ENCODE results near the gene COMMD4.
"Not testable (repeated sequence)": the region's sequence is repeated elsewhere in the genome, so short reads cannot be mapped to it uniquely, and the experiment has no call there.

The COMMD4 gene

DNA sequence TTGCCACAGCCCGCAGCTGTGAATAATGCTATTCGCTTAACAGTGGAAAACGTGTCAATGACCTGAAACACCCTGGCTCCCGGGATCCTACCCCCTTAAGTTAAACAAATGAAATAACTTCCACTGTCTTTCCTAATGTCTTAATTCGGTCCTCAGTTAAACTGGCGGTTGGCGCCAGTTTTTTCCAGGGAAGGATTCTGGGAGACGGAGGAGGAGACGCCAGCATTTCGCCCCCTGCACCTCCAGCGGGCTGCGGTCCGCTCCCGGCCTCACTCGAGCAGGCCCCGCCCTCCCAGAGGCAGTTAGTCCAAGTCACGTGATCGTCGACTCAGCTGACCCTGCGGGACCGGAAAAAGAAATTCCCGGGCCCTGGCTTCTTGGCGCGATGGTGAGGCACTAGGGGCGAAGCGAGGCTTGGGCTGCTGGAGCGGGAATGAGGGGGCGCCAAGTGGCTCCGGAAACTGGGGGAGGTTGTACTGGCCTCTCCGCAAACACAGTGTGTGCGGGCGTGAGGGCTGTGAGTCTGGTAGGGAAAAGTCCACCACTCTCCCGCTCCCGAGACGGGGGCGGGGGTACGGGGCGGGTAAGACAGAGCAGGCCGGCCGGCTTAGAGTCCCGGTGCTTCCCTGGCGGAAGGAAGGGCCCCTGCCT, at the start of gene COMMD4:
Gene COMMD4, plus strand, starts transcription at position 359 of the 651 bp plus-strand sequence. Its CDS starts 27 bp downstream, at position 386.
- DNase-seq (ENCODE audit: low spot score), result peak; percentile 90

DNA sequence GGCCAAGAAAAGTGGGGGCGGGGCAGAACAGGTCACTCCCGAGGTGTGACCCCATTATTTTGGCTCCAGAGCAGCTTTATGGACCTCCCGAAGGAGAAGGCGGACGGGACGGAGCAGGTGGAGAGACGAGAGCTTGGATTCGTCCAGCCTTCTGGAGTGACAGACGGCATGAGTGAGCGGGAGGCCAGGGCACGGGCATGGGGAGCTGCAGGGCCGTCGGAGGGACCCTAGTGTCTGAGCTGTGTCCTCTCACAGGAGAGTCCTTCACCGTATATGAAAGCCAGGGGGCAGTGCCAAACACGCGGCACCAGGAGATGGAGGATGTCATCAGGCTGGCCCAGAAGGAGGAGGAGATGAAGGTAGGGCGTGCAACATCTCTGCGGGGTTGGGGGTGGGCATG, 42.2 kb upstream of the COMMD4 start:
- DNase-seq (ENCODE audit: low spot score), result not testable (repeated sequence)

- DNase-seq (ENCODE audit: low spot score), result not testable (repeated sequence)
Observed at GRCh38 chr15:75298541-75299310, 37.1 kb upstream of the COMMD4 start.

DNA sequence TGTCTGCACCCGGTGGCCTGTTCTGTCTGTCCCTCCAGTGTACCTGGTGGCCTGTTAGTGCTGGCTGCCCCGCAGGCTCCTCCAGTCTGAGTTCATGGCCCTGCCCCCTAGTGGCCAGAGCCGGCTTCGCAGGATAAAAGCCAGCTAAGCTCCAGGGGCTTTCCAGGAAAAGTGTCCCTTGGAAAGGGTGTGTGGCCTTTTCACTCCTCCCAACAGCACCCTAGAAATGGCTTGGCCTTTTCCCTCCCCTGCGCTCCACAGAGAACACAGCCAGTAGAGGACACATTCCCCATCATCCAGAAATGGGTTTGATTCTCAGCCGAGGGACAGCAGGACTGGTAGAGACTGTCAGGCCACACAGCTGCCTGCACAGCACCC, 36.6 kb upstream of the COMMD4 start:
- not testable (repeated sequence) for DNase-seq (ENCODE audit: low spot score)

GRCh38 chr15:75300026-75300425, 35.8 kb upstream of the COMMD4 start:
- not testable (repeated sequence) for DNase-seq (ENCODE audit: low spot score)

GRCh38 chr15:75302318-75302717, 33.5 kb upstream of the COMMD4 start:
- no peak for DNase-seq (ENCODE audit: low spot score)

- not testable (repeated sequence) for DNase-seq (ENCODE audit: low spot score)
Observed at GRCh38 chr15:75302753-75303152, 33.1 kb upstream of the COMMD4 start.

DNA sequence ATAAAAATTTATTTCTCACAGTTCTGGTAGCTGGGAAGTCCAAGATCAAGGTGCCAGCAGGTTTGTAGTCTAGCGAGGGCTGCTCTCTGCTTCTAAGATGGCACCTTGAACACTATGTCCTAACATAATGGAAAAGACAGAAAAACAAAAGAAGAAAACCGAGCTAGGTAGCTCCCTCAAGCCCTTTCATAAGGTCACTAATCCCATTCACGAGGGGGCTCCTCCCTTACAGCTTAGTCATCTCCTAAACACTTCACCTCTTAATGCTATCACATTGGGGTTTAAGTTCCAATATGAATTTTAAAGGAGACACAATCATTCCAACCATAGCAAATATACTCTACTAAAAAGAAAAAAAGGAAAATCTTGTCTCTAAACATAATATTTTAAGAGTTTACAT, 29.7 kb upstream of the COMMD4 start:
- DNase-seq (ENCODE audit: low spot score), result no peak

DNA sequence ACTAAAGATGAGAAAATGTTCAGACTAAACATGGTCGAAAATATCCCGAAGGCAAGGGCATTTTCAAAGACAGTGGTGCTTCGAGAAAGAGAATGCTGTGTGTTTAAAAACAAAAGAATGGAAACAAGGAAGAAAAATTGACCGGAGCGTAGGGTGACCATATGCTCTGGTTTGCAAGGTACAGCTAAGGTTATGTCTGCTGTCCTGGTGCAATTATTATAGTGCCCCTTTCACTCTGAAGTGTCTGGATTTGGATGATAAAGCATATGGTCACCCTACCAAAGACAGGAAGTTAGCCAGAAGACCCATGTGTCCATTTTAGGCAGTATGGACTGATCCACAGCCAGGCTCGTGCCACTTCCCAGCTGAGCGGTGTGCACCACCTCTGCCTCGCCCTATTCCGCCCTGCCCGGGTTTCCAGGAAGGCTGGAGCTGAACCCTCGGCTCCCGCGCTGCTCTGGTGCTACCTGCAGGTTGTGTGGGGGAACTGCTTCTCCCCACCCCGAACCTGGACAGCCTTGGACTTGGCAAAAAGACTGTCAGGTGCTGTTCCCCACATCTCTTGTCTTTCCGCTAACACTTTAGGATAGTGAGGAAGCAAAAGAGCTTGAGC, 28.0 kb upstream of the COMMD4 start:
- no peak for DNase-seq (ENCODE audit: low spot score)

DNA sequence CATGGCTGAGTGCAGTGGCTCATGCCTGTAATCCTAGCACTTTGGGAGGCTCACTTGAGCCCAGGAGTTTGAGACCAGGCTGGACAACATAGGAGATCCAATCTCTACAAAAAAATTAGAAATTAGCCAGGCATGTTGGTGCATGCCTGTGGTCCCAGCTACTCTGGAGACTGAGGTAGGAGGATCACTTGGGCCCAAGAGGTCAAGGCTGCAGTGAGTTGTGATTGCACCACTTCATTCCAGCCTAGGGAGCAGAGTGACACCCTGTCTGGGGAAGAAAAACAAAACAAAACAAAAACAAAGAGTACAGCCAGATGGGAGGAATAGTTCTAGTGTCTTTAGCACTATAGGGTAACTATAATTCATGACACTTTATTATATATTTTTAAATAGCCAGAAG, 26.2 kb upstream of the COMMD4 start:
- DNase-seq (ENCODE audit: low spot score), result no peak

GRCh38 chr15:75312548-75312947, 23.3 kb upstream of the COMMD4 start:
- not testable (repeated sequence) for DNase-seq (ENCODE audit: low spot score)

DNA sequence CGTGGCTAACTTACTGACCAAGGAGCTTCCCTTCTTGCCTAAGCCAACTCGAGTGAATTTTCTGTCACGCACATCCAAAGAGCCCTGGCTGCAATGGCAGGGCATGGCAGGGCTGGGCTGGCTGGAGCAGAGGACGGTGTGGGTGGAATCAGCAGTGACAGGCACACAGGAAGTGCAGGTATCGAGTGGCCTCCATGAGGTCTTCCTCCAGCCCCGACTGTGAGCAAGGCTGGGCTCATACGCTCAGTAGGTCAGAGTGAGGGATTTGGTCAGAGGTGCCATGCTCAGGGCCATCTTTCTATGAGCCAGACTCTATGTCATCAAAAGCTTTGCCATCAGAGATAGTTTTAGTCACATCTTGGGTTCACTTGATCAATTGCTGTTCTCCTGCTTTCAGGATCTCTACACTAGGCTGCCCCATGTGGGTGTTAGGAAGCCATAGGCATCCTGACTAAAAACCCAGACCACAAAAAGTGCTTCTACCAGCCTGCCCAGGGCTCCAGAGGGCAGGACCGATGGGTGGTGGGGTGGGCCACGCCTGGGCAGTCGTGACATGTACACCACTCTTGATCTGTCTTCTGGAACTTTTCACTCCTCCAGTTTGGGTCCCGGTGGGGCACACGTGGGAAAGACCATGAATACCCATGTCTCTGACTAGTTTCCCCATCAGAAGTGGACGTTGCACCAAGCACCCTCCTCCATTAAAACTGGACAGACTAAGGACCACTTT, 22.6 kb upstream of the COMMD4 start:
- DNase-seq (ENCODE audit: low spot score), result no peak

- no peak for DNase-seq (ENCODE audit: low spot score)
Observed at GRCh38 chr15:75314552-75315290, 21.1 kb upstream of the COMMD4 start.

- not testable (repeated sequence) for DNase-seq (ENCODE audit: low spot score)
Observed at GRCh38 chr15:75319231-75319897, 16.5 kb upstream of the COMMD4 start.

DNA sequence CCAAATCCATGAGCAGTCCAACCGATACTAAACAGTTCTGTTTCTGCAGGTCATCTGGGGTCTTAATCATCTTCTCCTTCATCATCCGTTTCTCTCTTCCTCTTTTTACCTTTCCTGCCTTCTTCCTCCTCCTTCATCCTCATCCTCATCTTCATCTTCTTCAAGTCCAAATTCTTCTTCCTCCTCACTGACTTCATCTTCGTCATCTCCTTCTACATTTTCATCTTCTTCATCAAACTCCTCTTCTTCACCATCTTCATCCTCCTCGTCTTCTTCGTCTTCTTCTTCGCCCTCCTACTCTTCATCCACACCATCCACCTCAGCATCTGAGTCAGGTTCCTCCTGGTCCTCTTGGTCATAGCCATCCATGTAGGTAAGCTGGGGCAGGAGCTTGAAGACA, 14.2 kb upstream of the COMMD4 start:
- DNase-seq (ENCODE audit: low spot score), result no peak

DNA sequence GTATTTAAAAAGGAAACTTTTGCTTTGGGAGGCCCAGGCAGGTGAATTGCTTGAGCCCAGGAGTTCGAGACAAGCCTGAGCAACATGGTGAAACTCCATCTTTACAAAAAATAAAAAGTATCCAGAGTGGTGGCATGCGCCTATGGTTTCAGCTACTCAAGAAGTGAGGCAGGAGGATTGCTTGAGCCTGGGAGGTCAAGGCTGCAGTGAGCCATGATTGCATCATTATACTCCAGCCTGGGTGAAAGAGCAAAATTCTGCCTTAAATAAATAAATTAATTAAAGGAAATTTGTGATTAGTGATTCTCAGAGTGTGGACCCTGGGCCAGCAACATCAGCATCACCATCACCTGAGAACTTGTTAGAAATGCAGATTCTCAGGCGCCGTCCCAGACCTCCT, 9.9 kb upstream of the COMMD4 start:
- no peak for DNase-seq (ENCODE audit: low spot score)

DNA sequence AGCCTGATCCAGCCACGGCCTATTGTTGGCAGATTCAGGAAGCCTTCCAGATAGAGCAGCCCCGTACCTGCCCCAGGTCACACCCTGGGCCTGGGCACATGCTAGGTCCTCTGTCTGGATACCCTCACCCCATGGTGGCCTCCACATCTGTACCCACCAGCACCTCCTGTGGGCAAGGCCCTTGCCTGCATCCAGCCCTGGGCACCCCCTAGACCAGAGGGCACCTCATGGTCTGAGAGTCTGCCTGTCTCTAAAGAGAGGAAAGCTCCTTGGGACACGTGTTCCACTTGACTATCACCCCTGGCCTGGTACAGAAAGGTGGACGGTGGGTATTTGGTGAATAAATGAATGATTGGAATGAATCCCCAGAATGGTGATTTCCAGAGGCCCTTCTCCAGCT, 8.9 kb upstream of the COMMD4 start:
- no peak for DNase-seq (ENCODE audit: low spot score)

- no peak for DNase-seq (ENCODE audit: low spot score)
Observed at GRCh38 chr15:75327491-75327890, 8.4 kb upstream of the COMMD4 start.

DNA sequence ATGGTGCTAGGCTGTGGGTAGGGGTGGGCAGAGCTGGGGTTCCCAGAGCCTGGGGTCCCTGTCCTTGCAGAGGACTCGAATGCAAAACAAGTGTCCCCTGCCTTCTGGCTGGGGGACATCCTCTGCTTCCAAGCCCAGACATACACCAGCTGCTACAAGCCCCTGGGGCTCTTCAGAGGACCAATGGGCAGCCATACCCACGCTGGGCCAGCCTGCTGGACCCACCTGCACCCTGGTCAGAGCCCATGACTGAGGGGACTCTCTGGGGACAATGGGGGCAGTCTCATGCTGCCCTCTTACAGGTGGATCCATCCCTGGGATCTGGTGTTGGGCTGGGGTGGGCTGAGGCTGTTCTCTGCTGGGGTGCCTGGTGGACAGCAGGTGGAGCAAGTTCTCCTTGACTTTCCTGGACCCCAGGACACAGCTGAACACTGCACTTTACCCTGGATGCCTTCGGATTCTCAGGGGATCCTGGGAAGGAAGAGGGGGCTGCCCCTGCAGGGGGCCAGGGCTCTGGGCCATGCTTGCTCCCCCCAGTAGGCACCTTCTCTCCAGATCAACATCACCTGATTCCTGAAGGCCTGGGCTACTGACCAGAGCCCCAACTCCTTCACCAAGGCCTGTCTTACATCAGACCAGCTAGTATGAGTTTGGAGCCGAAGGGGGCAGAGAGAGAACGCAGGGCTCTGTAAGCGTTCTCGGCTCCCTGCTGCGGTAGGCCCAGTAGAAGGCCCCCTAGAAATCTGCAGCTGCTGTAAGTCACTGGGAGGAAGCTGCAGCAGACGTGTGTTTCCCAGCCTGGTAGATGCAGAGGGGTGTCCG, 7.2 kb upstream of the COMMD4 start:
- DNase-seq (ENCODE audit: low spot score), result no peak

GRCh38 chr15:75329571-75329970, 6.3 kb upstream of the COMMD4 start:
- DNase-seq (ENCODE audit: low spot score), result no peak
